Measurements from ENCODE around the gene HSH2D. TPM values are rescaled to one million over a fixed set of nuclear protein-coding genes. Genes with fewer than 3 reads are reported as not detected.

HSH2D gene
- total RNA-seq, 2 donors from 2014 or later = 27.7 to 31.8 TPM

DNA sequence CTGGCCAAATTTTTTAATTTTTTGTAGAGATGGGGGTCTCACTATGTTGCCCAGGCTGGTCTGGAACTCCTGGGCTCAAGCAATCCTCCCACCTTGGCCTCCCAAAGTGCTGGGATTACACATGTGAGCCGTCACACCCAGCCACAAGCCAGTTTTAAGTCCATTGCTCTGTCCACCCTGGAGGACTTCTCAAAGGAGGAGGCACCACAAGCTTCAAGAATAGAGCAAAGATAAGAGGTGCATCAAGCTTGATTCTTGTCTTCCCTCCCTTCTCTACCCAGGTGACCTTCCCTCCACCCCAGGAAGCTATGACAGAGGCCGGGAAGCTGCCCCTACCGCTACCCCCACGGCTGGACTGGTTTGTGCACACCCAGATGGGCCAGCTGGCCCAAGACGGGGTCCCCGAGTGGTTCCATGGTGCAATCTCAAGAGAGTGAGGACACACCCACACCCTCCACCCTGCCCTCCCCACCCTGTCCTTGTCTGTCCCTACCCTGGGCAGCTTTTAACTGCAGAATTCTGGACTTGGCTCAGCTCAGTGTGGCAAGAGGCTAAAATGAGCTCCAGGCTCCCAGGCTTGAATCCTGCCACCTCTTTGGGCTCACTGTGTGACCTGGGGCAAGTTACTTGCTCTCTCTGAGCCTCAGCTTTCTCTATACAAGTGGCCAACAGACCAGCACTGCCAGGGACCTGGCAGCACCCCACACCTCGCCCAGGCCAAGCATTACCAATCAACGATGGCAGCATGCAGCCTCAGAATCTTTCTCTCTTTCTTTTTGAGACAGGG, 5.2 kb downstream of the HSH2D start:
- DNase-seq (no peak), ATAC-seq (no peak)
- Mint-ChIP-seq H3K36me3 (ENCODE audit: low read depth) (peaks cover under 1% of the 10 kb centered on the region), H3K27ac (peak overlapping the region; percentile 72), H3K4me3 (no peak overlapping the region), H3K4me1 (peaks cover 8% of the 10 kb centered on the region), H3K27me3 (no peaks in the 10 kb centered on the region)
- H3K9me3 ChIP-seq (ENCODE audit: control insufficient read depth, low read length, poor library complexity, severe bottlenecking) = no peaks in the 10 kb centered on the region

DNA sequence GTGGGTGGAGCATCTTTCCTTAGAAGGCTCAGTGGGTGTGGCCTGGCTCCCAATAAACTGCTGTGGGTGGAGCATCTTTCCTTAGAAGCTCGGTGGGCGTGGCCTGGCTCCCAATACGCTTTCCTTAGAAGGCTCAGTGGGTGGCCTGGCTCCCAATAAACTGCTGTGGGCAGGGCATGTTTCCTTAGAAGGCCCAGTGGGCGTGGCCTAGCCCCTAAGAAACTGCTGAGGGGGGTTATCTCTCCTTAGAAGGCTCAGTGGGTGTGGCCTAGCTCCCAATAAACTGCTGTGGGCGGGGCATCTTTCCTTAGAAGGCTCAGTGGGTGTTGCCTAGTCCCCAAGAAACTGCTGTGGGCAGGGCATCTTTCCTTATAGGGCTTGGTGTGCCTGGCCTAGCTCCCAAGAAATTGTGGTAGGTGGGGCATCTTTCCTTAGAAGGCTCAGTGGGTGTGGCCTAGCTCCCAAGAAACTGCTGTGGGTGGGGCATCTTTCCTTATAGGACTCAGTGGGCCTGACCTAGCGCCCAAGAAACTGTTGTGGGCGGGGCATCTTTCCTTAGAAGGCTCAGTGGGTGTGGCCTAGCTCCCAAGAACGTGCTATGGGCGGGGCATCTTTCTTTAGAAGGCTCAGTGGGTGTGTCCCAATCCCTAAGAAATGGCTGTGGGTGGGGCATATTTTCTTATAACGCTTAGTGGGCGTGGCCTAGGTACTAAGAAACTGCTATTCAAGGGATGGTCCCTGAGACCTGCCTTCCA, 10.3 kb downstream of the HSH2D start:
- no peak for ATAC-seq
- Mint-ChIP-seq H3K27me3 (no peaks in the 10 kb centered on the region), H3K36me3 (ENCODE audit: low read depth) (peaks cover 4% of the 10 kb centered on the region), H3K27ac (peak overlapping the region; percentile 19), H3K4me3 (no peak overlapping the region), H3K4me1 (peaks cover 9% of the 10 kb centered on the region)
- no peaks in the 10 kb centered on the region for H3K9me3 ChIP-seq (ENCODE audit: control insufficient read depth, low read length, poor library complexity, severe bottlenecking)
- DNase-seq = no peak

DNA sequence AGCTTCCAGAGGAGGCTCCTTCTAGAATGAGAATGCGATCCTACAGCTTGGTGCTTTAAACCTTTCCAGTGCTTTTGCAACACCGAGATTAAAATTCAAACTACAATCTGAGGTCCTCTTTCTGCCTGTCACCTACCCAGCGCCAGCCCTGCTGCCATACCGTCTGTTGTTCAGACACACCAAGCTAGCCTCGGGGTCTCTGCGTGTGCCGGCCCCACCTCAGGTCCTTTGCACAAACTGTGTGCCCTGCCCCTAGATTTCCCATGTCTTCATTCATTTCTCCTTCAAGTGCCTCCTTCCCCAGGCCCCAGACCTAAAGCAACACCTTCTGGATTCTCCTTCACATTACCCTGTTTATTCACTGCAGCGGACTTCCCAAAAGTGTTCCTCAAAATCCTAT, 11.1 kb downstream of the HSH2D start:
- Mint-ChIP-seq H3K4me1 (peaks cover 9% of the 10 kb centered on the region), H3K27me3 (no peaks in the 10 kb centered on the region), H3K27ac (peak overlapping the region; percentile 85), H3K36me3 (ENCODE audit: low read depth) (peaks cover 4% of the 10 kb centered on the region), H3K4me3 (no peak overlapping the region)
- no peaks in the 10 kb centered on the region for H3K9me3 ChIP-seq (ENCODE audit: control insufficient read depth, low read length, poor library complexity, severe bottlenecking)
- ATAC-seq = no peak
- DNase-seq = no peak

DNA sequence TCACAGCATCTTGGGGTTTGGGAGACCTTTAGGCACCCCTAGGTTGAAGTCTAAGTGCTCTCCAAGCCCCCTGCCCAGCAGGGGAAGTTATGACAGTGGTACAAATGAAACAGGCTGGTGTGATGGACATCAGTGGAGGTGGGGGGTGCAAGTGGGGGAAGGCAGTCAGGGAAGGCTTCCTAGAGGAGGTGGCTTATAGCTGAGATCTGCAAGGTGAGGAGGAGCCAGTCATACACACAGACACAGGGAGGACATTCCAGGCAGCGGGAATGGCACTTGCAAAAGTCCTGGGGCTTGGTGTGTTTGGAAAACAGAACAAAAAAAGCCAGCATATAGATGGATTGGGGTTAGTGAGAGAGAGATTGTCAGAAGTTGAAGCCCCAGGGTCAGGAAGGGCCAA, 11.6 kb downstream of the HSH2D start:
- ATAC-seq (no peak), DNase-seq (no peak)
- H3K9me3 ChIP-seq (ENCODE audit: control insufficient read depth, low read length, poor library complexity, severe bottlenecking) = no peaks in the 10 kb centered on the region
- Mint-ChIP-seq H3K27ac (peak overlapping the region; percentile 85), H3K4me3 (no peak overlapping the region), H3K36me3 (ENCODE audit: low read depth) (peaks cover 4% of the 10 kb centered on the region), H3K4me1 (peaks cover 9% of the 10 kb centered on the region), H3K27me3 (no peaks in the 10 kb centered on the region)

DNA sequence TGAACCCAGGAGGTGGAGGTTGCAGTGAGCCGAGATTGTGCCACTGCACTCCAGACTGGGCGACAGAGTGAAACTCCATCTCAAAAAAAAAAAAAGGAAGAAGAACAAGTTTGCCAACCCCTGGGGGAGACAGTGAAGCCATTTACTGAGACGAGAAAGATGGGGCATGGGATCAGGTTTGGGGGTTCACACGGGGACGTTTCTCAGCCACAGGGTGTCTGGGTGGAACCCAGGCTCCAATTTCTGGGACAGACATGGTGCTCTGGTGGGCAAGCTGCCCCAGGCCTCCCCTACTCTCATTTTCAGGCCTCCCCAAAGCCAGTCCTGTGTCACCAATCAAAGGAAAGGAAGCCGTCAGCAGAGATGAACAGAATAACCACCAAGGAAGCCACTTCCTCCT, 13.4 kb downstream of the HSH2D start:
- Mint-ChIP-seq H3K27me3 (no peaks in the 10 kb centered on the region), H3K36me3 (ENCODE audit: low read depth) (peaks cover 4% of the 10 kb centered on the region), H3K4me1 (peaks cover 12% of the 10 kb centered on the region), H3K4me3 (no peak overlapping the region), H3K27ac (no peak overlapping the region)
- ATAC-seq = no peak
- H3K9me3 ChIP-seq (ENCODE audit: control insufficient read depth, low read length, poor library complexity, severe bottlenecking) = no peaks in the 10 kb centered on the region
- DNase-seq = no peak

DNA sequence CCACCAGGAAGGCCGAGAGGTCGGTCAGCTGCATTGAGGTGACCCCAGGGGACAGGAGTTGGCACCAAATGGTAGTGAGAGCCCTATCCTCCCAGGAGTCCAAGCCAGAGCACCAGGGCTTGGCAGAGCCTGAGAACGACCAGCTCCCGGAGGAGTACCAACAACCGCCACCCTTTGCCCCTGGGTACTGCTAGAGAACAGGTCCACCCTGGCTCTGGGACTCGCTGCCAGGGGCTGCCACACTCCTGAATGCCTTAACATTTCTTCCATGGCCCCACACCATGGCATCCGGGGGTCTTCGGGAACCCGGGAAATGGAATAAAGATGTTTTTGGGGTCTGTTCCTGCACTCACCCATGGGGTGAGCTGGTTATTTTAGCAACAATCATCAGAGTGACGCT, 14.1 kb downstream of the HSH2D start:
- ATAC-seq (no peak), DNase-seq (no peak)
- no peaks in the 10 kb centered on the region for H3K27me3 Mint-ChIP-seq
- no peak overlapping the region for H3K27ac Mint-ChIP-seq
- peaks cover 4% of the 10 kb centered on the region for H3K36me3 Mint-ChIP-seq (ENCODE audit: low read depth)
- peaks cover 12% of the 10 kb centered on the region for H3K4me1 Mint-ChIP-seq
- H3K9me3 ChIP-seq (ENCODE audit: control insufficient read depth, low read length, poor library complexity, severe bottlenecking) = no peaks in the 10 kb centered on the region
- H3K4me3 Mint-ChIP-seq = no peak overlapping the region

DNA sequence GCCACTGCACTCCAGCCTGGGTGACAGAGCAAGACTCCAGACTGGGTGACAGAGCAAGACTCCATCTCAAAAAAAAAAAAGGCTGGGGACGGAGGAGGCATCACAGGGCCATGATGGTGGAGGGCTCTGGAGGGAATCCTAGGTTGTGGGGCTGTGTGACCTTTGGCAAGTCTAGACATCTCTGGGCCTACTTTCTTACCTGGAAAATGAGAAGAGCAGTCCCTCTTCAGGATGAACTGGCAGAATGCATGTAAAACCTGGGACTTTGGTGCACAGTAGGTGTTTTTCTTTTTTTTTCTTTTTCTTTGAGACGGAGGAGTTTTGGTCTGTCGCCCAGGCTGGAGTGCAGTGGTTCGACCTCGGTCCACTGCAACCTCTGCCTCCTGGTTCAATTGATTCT, 16.2 kb downstream of the HSH2D start:
- H3K9me3 ChIP-seq (ENCODE audit: control insufficient read depth, low read length, poor library complexity, severe bottlenecking) = no peaks in the 10 kb centered on the region
- Mint-ChIP-seq H3K27ac (no peak overlapping the region), H3K4me1 (peaks cover 10% of the 10 kb centered on the region), H3K4me3 (no peak overlapping the region), H3K27me3 (no peaks in the 10 kb centered on the region), H3K36me3 (ENCODE audit: low read depth) (peaks cover 4% of the 10 kb centered on the region)
- DNase-seq = no peak
- no peak for ATAC-seq

DNA sequence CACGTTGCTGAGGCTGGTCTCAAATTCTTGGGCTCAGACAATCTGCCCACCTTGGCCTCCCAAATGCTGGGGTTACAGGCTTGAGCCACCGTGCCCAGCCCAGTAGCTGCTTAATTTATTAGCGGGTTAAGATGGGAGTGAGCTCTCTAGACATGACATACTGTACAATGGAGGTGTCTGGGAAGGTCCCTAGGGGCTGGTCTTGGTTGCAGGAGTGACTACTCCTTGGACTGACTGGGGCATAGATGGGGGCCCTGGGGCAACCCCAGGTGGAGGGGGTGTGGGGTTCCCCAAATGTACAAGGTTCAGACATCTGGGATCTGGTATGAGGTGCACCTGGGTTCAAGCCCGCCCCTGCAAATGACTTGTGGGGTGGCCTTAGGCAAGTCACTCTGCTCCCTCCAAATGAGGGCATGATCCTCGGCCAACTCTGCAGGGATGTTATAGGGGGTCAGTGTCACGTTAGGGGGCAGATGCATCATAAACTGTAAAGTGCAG, 17.0 kb downstream of the HSH2D start:
- DNase-seq (no peak), ATAC-seq (peak; percentile 30)
- H3K4me1 Mint-ChIP-seq = peaks cover 3% of the 10 kb centered on the region
- H3K4me3 Mint-ChIP-seq = no peak overlapping the region
- H3K9me3 ChIP-seq (ENCODE audit: control insufficient read depth, low read length, poor library complexity, severe bottlenecking) = no peaks in the 10 kb centered on the region
- H3K36me3 Mint-ChIP-seq (ENCODE audit: low read depth) = no peaks in the 10 kb centered on the region
- H3K27me3 Mint-ChIP-seq = no peaks in the 10 kb centered on the region
- H3K27ac Mint-ChIP-seq = peak overlapping the region; percentile 45

DNA sequence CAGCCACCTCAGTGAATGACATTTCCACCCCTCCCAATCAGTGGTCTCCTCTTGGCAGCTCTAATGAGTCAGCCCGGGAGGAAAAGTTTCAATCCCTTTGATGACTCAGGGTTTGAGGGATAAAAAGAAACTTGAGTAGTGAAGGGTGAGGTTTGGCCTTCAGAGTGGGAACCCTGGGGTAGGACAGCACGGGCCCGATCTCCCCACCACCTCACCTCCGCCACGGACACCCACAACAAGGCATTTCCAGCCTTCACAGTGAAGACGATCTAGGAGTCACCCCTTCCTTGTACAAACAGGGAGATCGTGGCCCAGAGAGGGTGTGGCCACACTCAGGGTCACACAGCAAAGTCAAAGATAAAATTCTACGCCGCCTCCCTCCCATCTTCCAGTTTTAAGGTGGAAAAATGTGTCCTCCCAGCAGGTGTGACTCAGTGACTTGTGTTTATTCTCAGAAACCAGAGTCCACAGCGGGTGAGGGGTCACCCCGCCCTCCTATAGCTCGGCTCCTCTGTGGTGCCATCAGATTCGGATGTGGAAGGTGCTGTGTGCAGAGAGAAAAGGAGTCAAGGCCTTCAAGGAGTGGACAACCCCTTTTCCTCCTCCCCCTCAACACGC, 17.6 kb downstream of the HSH2D start:
- Mint-ChIP-seq H3K4me3 (no peak overlapping the region), H3K4me1 (peaks cover 3% of the 10 kb centered on the region), H3K36me3 (ENCODE audit: low read depth) (no peaks in the 10 kb centered on the region), H3K27me3 (no peaks in the 10 kb centered on the region), H3K27ac (peak overlapping the region; percentile 45)
- ATAC-seq = peak; percentile 14
- DNase-seq = no peak
- H3K9me3 ChIP-seq (ENCODE audit: control insufficient read depth, low read length, poor library complexity, severe bottlenecking) = no peaks in the 10 kb centered on the region

DNA sequence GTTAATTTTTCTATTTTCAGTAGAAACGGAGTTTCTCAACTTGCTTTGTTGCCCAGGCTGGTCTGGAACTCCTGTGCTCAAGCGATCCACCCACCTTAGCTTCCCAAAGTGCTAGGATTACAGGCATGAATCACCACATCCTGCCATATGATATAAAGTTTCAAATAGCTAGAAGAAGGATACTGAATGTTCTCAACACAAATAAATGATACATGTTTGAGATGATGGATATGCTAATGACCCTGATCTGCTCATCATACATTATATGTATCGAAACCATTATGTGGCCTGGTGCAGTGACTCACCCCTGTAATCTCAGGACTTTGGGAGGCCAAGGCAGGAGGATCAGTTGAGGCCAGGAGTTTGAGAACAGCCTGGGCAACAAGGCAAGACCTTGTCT, 18.4 kb downstream of the HSH2D start:
- no peak for DNase-seq
- H3K4me3 Mint-ChIP-seq = no peak overlapping the region

DNA sequence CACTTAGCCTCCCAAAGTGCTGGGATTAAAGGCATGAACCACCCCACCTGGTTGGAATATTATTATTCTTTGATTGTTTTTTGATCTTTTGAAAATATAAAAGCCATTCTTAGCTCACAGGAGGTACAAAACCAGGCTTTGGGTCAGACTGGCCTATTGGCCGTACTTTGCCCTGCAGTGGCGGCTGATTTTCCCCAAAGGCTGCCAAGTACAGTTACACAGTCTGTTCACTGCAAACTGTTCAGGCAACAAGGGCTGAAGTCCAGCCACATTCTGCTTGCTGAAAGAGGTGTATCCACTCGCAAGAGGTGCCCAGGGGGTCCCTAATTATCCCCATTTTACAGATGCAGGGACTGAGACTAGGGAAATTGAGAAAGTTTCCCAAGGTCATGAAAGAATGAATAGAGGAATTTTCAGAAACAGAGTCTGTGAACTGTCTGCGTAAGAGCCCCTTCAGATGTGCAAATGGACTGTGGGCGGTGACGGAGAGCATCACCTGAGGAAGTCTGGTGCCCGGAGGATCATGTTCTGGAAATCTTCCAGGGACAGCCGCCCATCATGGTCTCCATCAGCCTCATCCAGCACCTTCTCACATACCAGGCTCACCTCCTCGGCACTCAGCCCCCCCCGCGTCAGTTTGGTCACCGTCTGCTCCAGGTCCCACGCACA, 20.9 kb downstream of the HSH2D start:
- no peaks in the 10 kb centered on the region for H3K9me3 ChIP-seq (ENCODE audit: control insufficient read depth, low read length, poor library complexity, severe bottlenecking)
- Mint-ChIP-seq H3K4me1 (peaks cover 3% of the 10 kb centered on the region), H3K36me3 (ENCODE audit: low read depth) (no peaks in the 10 kb centered on the region), H3K4me3 (no peak overlapping the region), H3K27ac (no peak overlapping the region), H3K27me3 (no peaks in the 10 kb centered on the region)
- no peak for DNase-seq
- ATAC-seq = no peak

More for the DNA sequence above, 18.4 kb downstream of the HSH2D start:
- ATAC-seq = no peak
- Mint-ChIP-seq H3K27ac (no peak overlapping the region), H3K36me3 (ENCODE audit: low read depth) (no peaks in the 10 kb centered on the region), H3K4me1 (peaks cover 3% of the 10 kb centered on the region), H3K27me3 (no peaks in the 10 kb centered on the region)
- H3K9me3 ChIP-seq (ENCODE audit: control insufficient read depth, low read length, poor library complexity, severe bottlenecking) = no peaks in the 10 kb centered on the region

DNA sequence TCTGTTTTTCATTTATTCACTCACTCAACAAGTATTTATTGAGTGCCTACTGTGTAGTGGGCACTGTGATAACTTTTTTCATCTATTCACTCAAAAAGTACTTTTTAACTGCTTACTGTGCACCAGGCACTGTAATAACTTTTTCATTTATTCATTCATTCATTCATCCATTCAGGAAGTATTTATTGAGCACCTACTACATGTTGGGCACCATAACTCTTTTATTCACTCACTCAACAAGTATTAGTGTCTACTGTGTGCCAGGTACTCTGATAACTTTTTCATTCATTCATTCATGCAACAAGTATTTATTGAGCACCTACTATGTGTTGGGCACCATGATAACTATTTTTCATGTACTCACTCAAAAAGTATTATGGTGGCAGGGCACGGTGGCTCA, 22.9 kb downstream of the HSH2D start:
- H3K4me3 Mint-ChIP-seq = no peak overlapping the region
- no peaks in the 10 kb centered on the region for H3K4me1 Mint-ChIP-seq
- DNase-seq (no peak), ATAC-seq (no peak)
- H3K9me3 ChIP-seq (ENCODE audit: control insufficient read depth, low read length, poor library complexity, severe bottlenecking) = no peaks in the 10 kb centered on the region
- no peak overlapping the region for H3K27ac Mint-ChIP-seq
- H3K27me3 Mint-ChIP-seq = no peaks in the 10 kb centered on the region
- H3K36me3 Mint-ChIP-seq (ENCODE audit: low read depth) = no peaks in the 10 kb centered on the region

DNA sequence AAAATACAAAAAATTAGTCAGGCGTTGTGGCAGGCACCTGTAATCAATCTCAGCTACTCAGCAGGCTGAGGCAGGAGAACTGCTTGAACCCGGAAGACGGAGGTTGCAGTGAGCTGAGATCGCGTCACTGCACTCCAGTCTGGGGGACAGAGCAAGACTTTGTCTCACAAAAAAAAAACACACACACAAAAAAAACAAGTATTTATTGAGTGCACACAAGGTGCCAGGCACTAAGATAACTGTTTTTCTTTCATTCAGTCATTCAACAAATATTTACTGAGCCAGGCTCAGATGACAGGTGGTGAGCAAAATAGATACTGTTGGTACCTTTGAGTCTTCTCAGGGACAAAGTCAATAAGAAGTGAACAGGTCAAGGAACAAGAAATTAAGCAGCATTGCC, 23.6 kb downstream of the HSH2D start:
- no peaks in the 10 kb centered on the region for H3K4me1 Mint-ChIP-seq
- H3K4me3 Mint-ChIP-seq = no peak overlapping the region
- H3K27ac Mint-ChIP-seq = no peak overlapping the region
- no peaks in the 10 kb centered on the region for H3K27me3 Mint-ChIP-seq
- no peaks in the 10 kb centered on the region for H3K9me3 ChIP-seq (ENCODE audit: control insufficient read depth, low read length, poor library complexity, severe bottlenecking)
- ATAC-seq = no peak
- no peak for DNase-seq
- H3K36me3 Mint-ChIP-seq (ENCODE audit: low read depth) = no peaks in the 10 kb centered on the region
